ENCODE measurements around the gene FGD4.

- TF ChIP-seq POLR2AphosphoS5 (IDR thresholded peaks at IDR 0.05) (peak in 1 of 2 donors; percentile 33), POLR2A (IDR thresholded peaks at IDR 0.05) (no peak)
- TF ChIP-seq, protein P1, sequence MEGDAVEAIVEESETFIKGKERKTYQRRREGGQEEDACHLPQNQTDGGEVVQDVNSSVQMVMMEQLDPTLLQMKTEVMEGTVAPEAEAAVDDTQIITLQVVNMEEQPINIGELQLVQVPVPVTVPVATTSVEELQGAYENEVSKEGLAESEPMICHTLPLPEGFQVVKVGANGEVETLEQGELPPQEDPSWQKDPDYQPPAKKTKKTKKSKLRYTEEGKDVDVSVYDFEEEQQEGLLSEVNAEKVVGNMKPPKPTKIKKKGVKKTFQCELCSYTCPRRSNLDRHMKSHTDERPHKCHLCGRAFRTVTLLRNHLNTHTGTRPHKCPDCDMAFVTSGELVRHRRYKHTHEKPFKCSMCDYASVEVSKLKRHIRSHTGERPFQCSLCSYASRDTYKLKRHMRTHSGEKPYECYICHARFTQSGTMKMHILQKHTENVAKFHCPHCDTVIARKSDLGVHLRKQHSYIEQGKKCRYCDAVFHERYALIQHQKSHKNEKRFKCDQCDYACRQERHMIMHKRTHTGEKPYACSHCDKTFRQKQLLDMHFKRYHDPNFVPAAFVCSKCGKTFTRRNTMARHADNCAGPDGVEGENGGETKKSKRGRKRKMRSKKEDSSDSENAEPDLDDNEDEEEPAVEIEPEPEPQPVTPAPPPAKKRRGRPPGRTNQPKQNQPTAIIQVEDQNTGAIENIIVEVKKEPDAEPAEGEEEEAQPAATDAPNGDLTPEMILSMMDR (IDR thresholded peaks at IDR 0.05): no peak
Observed at GRCh38 chr12:32535288-32535999, 136.1 kb downstream of the FGD4 start.
